ENCODE data around the gene RSRC1.
"Not testable (repeated sequence)": the region's sequence is repeated elsewhere in the genome, so short reads cannot be mapped to it uniquely, and the experiment has no call there.

Gene RSRC1

DNA sequence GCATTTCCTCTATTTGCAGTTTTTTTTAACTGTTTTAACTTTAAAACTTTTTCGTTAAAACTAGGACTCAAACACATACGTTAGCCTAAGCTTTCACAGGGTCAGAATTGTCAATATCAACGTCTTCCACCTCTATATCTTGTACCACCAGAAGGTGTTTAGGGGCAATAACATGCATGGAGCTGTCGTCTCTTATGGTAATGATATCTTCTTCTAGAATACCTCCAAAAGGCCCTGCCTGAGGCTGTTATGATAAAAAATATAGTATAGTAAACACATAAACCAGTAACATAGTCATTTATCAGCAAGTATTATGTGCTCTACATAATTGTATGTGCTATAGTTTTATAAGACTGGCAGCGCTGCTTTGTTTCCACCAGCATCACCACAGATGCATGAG is 384.8 kb downstream of the RSRC1 start:
- H2AFZ ChIP-seq (ENCODE audit: low read depth, low read length) = no peak overlapping the region
- H3K9ac ChIP-seq (ENCODE audit: low read depth, low read length) = no peak overlapping the region
- DNase-seq (no peak), ATAC-seq (ENCODE audit: insufficient read depth, low read depth) (no peak)
- H4K20me1 ChIP-seq (ENCODE audit: insufficient read depth, low read length) = no peaks in the 10 kb centered on the region
- no peaks in the 10 kb centered on the region for H3K27me3 ChIP-seq (ENCODE audit: insufficient read depth, low read length, poor library complexity)
- no peaks in the 10 kb centered on the region for H3K79me2 ChIP-seq (ENCODE audit: insufficient read depth, low read length)
- no peak overlapping the region for H3K4me2 ChIP-seq (ENCODE audit: insufficient read depth, low read length)
- H3K4me3 ChIP-seq (ENCODE audit: low read depth in 1 of 2, low read length in 2 of 2) = no peak overlapping the region
- TF ChIP-seq EZH2 (IDR thresholded peaks at IDR 0.05; ENCODE audit: borderline replicate concordance, low read depth, low read length, severe bottlenecking) = no peak
- no peak for TF ChIP-seq CTCF (IDR thresholded peaks at IDR 0.05; ENCODE audit: borderline replicate concordance, extremely low read depth, low read length, poor library complexity, severe bottlenecking)
- no peaks in the 10 kb centered on the region for H3K9me3 ChIP-seq (ENCODE audit: insufficient read depth, low read length, severe bottlenecking)
- H3K4me1 ChIP-seq (ENCODE audit: insufficient read depth, low read length) = no peaks in the 10 kb centered on the region
- H3K36me3 ChIP-seq (ENCODE audit: insufficient read depth, low read length) = no peaks in the 10 kb centered on the region
- no peak overlapping the region for H3K27ac ChIP-seq (ENCODE audit: low read length)

DNA sequence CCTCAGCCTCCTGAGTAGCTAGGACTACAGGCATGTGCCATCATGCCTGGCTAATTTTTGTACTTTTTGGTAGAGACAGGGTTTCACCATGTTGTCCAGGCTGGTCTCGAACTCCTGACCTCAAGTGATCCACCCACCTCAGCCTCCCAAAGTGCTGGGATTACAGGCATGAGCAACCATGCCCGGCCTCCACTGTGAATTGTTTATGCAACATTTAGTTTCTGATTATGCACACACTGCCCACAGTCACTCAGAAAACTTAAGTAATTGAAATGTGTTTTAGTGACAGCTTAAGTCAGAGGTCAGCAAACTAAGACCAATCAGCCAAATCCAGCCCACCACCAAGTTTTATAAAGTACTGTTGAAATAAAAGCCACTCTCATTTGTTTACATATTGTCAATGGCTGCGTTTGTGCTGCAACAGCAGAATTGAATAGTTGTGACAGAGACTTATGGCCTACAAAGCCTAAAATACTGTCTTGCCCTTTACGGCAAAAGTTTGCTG is 385.6 kb downstream of the RSRC1 start:
- not testable (repeated sequence) for H4K20me1 ChIP-seq (ENCODE audit: insufficient read depth, low read length); H3K9me3 ChIP-seq (ENCODE audit: insufficient read depth, low read length, severe bottlenecking); H3K4me2 ChIP-seq (ENCODE audit: insufficient read depth, low read length); H2AFZ ChIP-seq (ENCODE audit: low read depth, low read length); H3K36me3 ChIP-seq (ENCODE audit: insufficient read depth, low read length); ATAC-seq (ENCODE audit: insufficient read depth, low read depth); H3K27me3 ChIP-seq (ENCODE audit: insufficient read depth, low read length, poor library complexity); H3K4me3 ChIP-seq (ENCODE audit: low read depth in 1 of 2, low read length in 2 of 2); DNase-seq; H3K4me1 ChIP-seq (ENCODE audit: insufficient read depth, low read length); H3K79me2 ChIP-seq (ENCODE audit: insufficient read depth, low read length); H3K9ac ChIP-seq (ENCODE audit: low read depth, low read length); H3K27ac ChIP-seq (ENCODE audit: low read length)

DNA sequence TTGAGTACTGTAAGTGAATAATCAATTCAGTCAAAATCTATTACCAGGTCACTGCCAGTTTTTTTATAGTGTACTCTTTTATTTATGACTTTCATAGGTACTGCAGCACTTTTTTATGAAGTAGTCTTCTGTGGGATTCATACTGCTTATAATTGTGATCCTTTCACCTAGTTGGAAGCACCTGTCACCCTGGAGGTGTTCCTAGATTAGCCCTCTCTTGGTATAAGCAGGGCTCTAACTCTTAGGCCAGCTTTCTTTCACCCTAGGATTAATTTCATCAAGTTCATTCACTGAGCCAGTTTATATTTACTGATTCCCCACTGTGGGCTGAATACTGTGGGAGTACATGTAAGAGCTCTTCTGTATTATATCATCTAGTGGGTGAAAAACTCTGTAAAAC is 395.2 kb downstream of the RSRC1 start:
- Histone ChIP-seq H3K36me3 (ENCODE audit: insufficient read depth, low read length) (no peaks in the 10 kb centered on the region), H3K9ac (ENCODE audit: low read depth, low read length) (no peak overlapping the region), H3K27me3 (ENCODE audit: insufficient read depth, low read length, poor library complexity) (no peaks in the 10 kb centered on the region), H4K20me1 (ENCODE audit: insufficient read depth, low read length) (no peaks in the 10 kb centered on the region), H3K27ac (ENCODE audit: low read length) (no peak overlapping the region), H2AFZ (ENCODE audit: low read depth, low read length) (no peak overlapping the region), H3K9me3 (ENCODE audit: insufficient read depth, low read length, severe bottlenecking) (no peaks in the 10 kb centered on the region), H3K4me1 (ENCODE audit: insufficient read depth, low read length) (no peaks in the 10 kb centered on the region), H3K79me2 (ENCODE audit: insufficient read depth, low read length) (no peaks in the 10 kb centered on the region), H3K4me3 (ENCODE audit: low read depth in 1 of 2, low read length in 2 of 2) (no peak overlapping the region), H3K4me2 (ENCODE audit: insufficient read depth, low read length) (no peak overlapping the region)
- DNase-seq (no peak), ATAC-seq (ENCODE audit: insufficient read depth, low read depth) (no peak)
- TF ChIP-seq EZH2 (IDR thresholded peaks at IDR 0.05; ENCODE audit: borderline replicate concordance, low read depth, low read length, severe bottlenecking) (no peak), CTCF (IDR thresholded peaks at IDR 0.05; ENCODE audit: borderline replicate concordance, extremely low read depth, low read length, poor library complexity, severe bottlenecking) (no peak)

DNA sequence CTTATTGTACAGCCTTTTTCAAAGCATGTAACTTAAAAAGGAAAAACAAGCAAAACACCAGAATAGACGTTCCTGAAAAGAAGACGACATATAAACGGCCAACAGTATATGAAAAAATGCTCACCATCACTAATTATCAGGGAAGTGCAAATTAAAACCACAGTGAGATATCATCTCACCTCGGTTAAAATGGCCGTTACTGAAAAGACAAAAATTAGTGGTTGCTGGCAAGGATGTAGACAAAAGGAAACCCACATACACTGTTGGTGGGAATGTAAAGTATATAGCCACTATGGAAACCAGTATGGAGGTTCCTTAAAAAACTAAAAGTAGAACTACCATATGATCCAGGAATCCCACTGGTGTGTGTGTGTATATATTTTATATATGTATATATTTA is 396.6 kb downstream of the RSRC1 start:
- H3K4me1 ChIP-seq (ENCODE audit: insufficient read depth, low read length) = no peaks in the 10 kb centered on the region
- TF ChIP-seq CTCF (IDR thresholded peaks at IDR 0.05; ENCODE audit: borderline replicate concordance, extremely low read depth, low read length, poor library complexity, severe bottlenecking) (no peak), EZH2 (IDR thresholded peaks at IDR 0.05; ENCODE audit: borderline replicate concordance, low read depth, low read length, severe bottlenecking) (no peak)
- no peak overlapping the region for H3K4me2 ChIP-seq (ENCODE audit: insufficient read depth, low read length)
- peaks cover 3% of the 10 kb centered on the region for H3K9me3 ChIP-seq (ENCODE audit: insufficient read depth, low read length, severe bottlenecking)
- no peak overlapping the region for H3K27ac ChIP-seq (ENCODE audit: low read length)
- DNase-seq (no peak), ATAC-seq (ENCODE audit: insufficient read depth, low read depth) (no peak)
- H3K27me3 ChIP-seq (ENCODE audit: insufficient read depth, low read length, poor library complexity) = no peaks in the 10 kb centered on the region
- H2AFZ ChIP-seq (ENCODE audit: low read depth, low read length) = no peak overlapping the region
- no peak overlapping the region for H3K4me3 ChIP-seq (ENCODE audit: low read depth in 1 of 2, low read length in 2 of 2)
- no peaks in the 10 kb centered on the region for H4K20me1 ChIP-seq (ENCODE audit: insufficient read depth, low read length)
- H3K79me2 ChIP-seq (ENCODE audit: insufficient read depth, low read length) = no peaks in the 10 kb centered on the region
- H3K9ac ChIP-seq (ENCODE audit: low read depth, low read length) = no peak overlapping the region
- H3K36me3 ChIP-seq (ENCODE audit: insufficient read depth, low read length) = no peaks in the 10 kb centered on the region
